Liver (tissue), 9 donors: ENCODE data around the gene BICRA. TPM values are rescaled to one million over a fixed set of nuclear protein-coding genes. Genes with fewer than 3 reads are reported as not detected.

Experiments used
- DNase-seq: peaks from one replicate; pipeline ENCODE4 v3.0.0-alpha.2; 2017; ENCODE audit warnings: low spot score
- H3K27ac ChIP-seq, 2 donors: one replicate each; pipeline ENCODE4 v1.7.0; 2013; ENCODE audit warnings: inconsistent platforms in 2 of 2, low read length in 2 of 2, control low read depth in 1 of 2, low read depth in 1 of 2, mild to moderate bottlenecking in 1 of 2
- H3K27me3 ChIP-seq, 4 donors: one replicate each; pipeline versions ENCODE4 v1.6.1 to v1.7.0; 2013; ENCODE audit warnings: low read length in 3 of 4, inconsistent platforms in 1 of 4, mild to moderate bottlenecking in 1 of 4, moderate library complexity in 1 of 4; ENCODE audit not compliant: control insufficient read depth in 4 of 4, insufficient read depth in 4 of 4
- H3K36me3 ChIP-seq, 4 donors: one replicate each; pipeline versions ENCODE4 v1.6.1 to v1.7.0; 2013; ENCODE audit warnings: low read length in 3 of 4, mild to moderate bottlenecking in 3 of 4, low read depth in 1 of 4, moderate library complexity in 1 of 4; ENCODE audit not compliant: control insufficient read depth in 4 of 4, insufficient read depth in 3 of 4
- H3K4me1 ChIP-seq, 4 donors: one replicate each; pipeline versions ENCODE4 v1.6.1 to v1.7.0; 2013; ENCODE audit warnings: low read length in 3 of 4, mild to moderate bottlenecking in 3 of 4, moderate library complexity in 1 of 4; ENCODE audit not compliant: control insufficient read depth in 4 of 4, insufficient read depth in 4 of 4
- H3K4me3 ChIP-seq, 3 donors: one replicate each; pipeline versions ENCODE4 v1.6.1 to v1.7.0; 2013; ENCODE audit warnings: low read length in 3 of 3, control low read depth in 1 of 3, low read depth in 1 of 3, mild to moderate bottlenecking in 1 of 3
- H3K9ac ChIP-seq, 2 donors: one replicate each; pipeline ENCODE4 v1.7.0; 2013; ENCODE audit warnings: low read length in 2 of 2, mild to moderate bottlenecking in 2 of 2, moderate library complexity in 2 of 2, control low read depth in 1 of 2, low read depth in 1 of 2
- H3K9me3 ChIP-seq, 4 donors: one replicate each; pipeline versions ENCODE4 v1.6.1 to v1.7.0; 2013; ENCODE audit warnings: low read length in 3 of 4; ENCODE audit not compliant: control insufficient read depth in 4 of 4
- CTCF ChIP-seq: fragments of 150-350 bp; IDR thresholded peaks from 2 replicates; pipeline ENCODE4 v1.5.1; 2017; ENCODE audit warnings: improper control_type of control experiment, low read depth, low read length; ENCODE audit not compliant: missing input control
- EGR1 ChIP-seq, 2 donors: IDR thresholded peaks; 2 replicates each; pipeline ENCODE4 v1.6.1; 2016 to 2018; ENCODE audit warnings: antibody characterized with exemption in 2 of 2, low read depth in 2 of 2
- FOXA1 ChIP-seq: IDR thresholded peaks from 2 replicates; pipeline ENCODE4 v1.6.1; 2016; ENCODE audit warnings: antibody characterized with exemption
- FOXA2 ChIP-seq: IDR thresholded peaks from 2 replicates; pipeline ENCODE4 v1.6.1; 2016; ENCODE audit warnings: antibody characterized with exemption
- GABPA ChIP-seq, 2 donors: IDR thresholded peaks in 1 of 2; conservative IDR thresholded peaks in 1 of 2; 2 replicates each; pipeline ENCODE4 v1.6.1; 2016; ENCODE audit warnings: antibody characterized with exemption in 2 of 2, mild to moderate bottlenecking in 1 of 2, moderate library complexity in 1 of 2
- HNF4A ChIP-seq, 2 donors: conservative IDR thresholded peaks; 2 replicates each; pipeline ENCODE4 v1.6.1; 2016; ENCODE audit warnings: antibody characterized with exemption in 2 of 2, mild to moderate bottlenecking in 2 of 2
- HNF4G ChIP-seq: IDR thresholded peaks from 2 replicates; pipeline ENCODE4 v1.6.1; 2016; ENCODE audit warnings: antibody characterized with exemption
- JUND ChIP-seq, 2 donors: IDR thresholded peaks; 2 replicates each; pipeline ENCODE4 v1.6.1; 2016; ENCODE audit warnings: antibody characterized with exemption in 2 of 2
- MAX ChIP-seq: IDR thresholded peaks from 2 replicates; pipeline ENCODE4 v1.6.1; 2016; ENCODE audit warnings: antibody characterized with exemption
- NR2F2 ChIP-seq: IDR thresholded peaks from 2 replicates; pipeline ENCODE4 v1.6.1; 2016; ENCODE audit warnings: antibody characterized with exemption
- RAD21 ChIP-seq, 2 donors: IDR thresholded peaks; 2 replicates each; pipeline ENCODE4 v1.6.1; 2016; ENCODE audit warnings: antibody characterized with exemption in 2 of 2, mild to moderate bottlenecking in 2 of 2
- RXRA ChIP-seq, 2 donors: IDR thresholded peaks; 2 replicates each; pipeline ENCODE4 v1.6.1; 2017 to 2018; ENCODE audit warnings: antibody characterized with exemption in 2 of 2, mild to moderate bottlenecking in 1 of 2
- SP1 ChIP-seq: IDR thresholded peaks from 2 replicates; pipeline ENCODE4 v1.6.1; 2018; ENCODE audit warnings: antibody characterized with exemption, mild to moderate bottlenecking
- TAF1 ChIP-seq: conservative IDR thresholded peaks from 2 replicates; pipeline ENCODE4 v1.6.1; 2016; ENCODE audit warnings: antibody characterized with exemption, mild to moderate bottlenecking
- YY1 ChIP-seq: IDR thresholded peaks from 2 replicates; pipeline ENCODE4 v1.6.1; 2016; ENCODE audit warnings: antibody characterized with exemption, mild to moderate bottlenecking
- ZBTB33 ChIP-seq: IDR thresholded peaks from 2 replicates; pipeline ENCODE4 v1.6.1; 2016; ENCODE audit warnings: antibody characterized with exemption
- WGBS: extraction: QIAGEN DNeasy Blood & Tissue Kit; methylation state at CpG from one replicate; pipeline ENCODE4 v1.1.7; 2013; 5-methylcytosine and 5-hydroxymethylcytosine counted together
- polyA plus RNA-seq, 2 donors: library from polyadenylated mRNA; stranded (reverse) in 1 of 2; unstranded in 1 of 2; fragments of 200-250 nt in 1 of 2; fragments of >200 nt in 1 of 2; fragmentation: Nextera tagmentation in 1 of 2; extraction: Ambion mirVana in 1 of 2; gene quantifications; one replicate each; pipeline versions ENCODE4 v1.2.1 to v1.2.3, GENCODE V29; 2013 to 2015
- total RNA-seq, 2 donors: library from RNA; depleted of rRNA; stranded (reverse); fragments of >200 nt; gene quantifications; one replicate each; pipeline ENCODE4 v1.2.3, GENCODE V29; 2014
- donor health status: healthy.
- donor health status: healthy.
- donor health status: healthy.
- donor health status: healthy.
- donor health status: healthy.

Gene BICRA
- total and polyA plus RNA-seq, 4 donors = 0.63 to 8.9 (median 3.0) TPM

DNA sequence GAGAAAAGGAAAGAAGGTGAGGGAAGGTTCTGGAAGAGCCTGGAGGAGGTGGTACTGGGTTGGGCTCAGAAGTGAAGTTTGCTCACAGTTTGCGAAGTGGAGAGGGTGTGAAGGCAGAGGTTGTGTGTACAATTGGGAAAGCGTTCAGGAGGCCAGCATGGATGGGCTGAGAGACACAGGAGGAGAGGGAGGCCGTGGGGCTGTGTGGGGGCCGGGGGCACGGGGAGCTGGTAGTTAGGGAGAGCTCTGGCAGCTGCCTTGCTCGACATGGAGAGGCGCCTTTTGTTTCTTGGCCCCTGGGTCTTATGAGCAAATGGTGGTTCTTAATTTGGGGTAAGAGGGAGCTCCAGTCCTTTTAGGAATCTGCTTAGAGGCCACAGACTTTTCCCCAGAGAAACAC lies 16.7 kb downstream of the BICRA start:
- H3K9me3 ChIP-seq = no peaks in the 10 kb centered on the region
- 83% methylated on average over 7 of the region's 7 CpGs for WGBS
- no peak for DNase-seq
- H3K4me3 ChIP-seq = no peak overlapping the region
- H3K36me3 ChIP-seq = no peaks in the 10 kb centered on the region
- H3K27me3 ChIP-seq = no peaks in the 10 kb centered on the region
- peaks cover 0 to 23% (median 13%) of the 10 kb centered on the region in 4 donors for H3K4me1 ChIP-seq
- no peak overlapping the region for H3K9ac ChIP-seq
- no peak for TF ChIP-seq TAF1
- TF ChIP-seq JUND (IDR thresholded peaks at IDR 0.05) = no peak
- no peak for TF ChIP-seq HNF4G
- TF ChIP-seq CTCF = no peak
- H3K27ac ChIP-seq = peak overlapping the region in 1 of 2 donors; percentile 59

GRCh38 chr19:47626238-47626637 lies 17.3 kb downstream of the BICRA start:
- Histone ChIP-seq H3K9ac (no peak overlapping the region), H3K4me3 (no peak overlapping the region), H3K27me3 (no peaks in the 10 kb centered on the region), H3K27ac (peak overlapping the region in 1 of 2 donors; percentile 25), H3K4me1 (peaks cover 0 to 23% (median 13%) of the 10 kb centered on the region in 4 donors), H3K9me3 (no peaks in the 10 kb centered on the region), H3K36me3 (no peaks in the 10 kb centered on the region)
- DNase-seq = no peak
- TF ChIP-seq RXRA (IDR thresholded peaks at IDR 0.05) (no peak), HNF4A (conservative IDR thresholded peaks at IDR 0.05) (no peak), NR2F2 (peak; percentile 31)
- WGBS = 83% methylated on average over 8 of the region's 8 CpGs

DNA sequence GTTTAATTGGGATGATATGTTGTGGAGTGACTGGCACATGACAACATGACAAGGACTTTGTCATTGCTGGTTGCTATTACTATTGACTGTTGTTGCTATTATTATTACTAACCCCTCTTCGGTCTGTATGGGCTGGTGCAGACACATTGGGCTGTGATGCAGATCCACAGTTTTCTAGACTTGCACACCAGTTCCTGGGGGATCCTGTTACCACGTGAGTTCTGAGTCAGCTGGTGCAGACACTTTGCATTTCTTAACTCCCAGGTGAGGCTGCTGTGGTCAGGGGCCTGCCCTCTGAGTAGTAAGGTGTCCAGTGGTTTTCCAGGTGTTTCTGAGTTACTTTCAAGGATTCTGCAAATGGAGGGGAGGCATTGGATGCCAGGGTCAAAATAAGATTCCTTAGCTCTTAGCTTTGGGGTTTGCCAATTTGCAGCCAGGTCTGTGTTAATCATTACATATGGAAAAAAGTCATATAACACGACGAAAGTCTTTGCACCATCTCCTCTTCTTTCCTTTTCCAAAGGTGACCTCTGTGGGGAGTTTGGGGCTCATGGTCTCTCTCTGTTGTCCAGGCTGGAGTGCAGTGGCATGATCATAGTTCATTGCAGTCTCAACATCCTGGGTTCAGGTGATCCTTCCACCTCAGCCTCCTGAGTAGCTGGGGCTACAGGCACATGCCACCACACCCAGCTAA lies 19.3 kb downstream of the BICRA start:
- Histone ChIP-seq H3K9ac (no peak overlapping the region), H3K4me1 (peaks cover 3 to 23% (median 12%) of the 10 kb centered on the region in 4 donors), H3K27ac (no peak overlapping the region), H3K27me3 (no peaks in the 10 kb centered on the region), H3K4me3 (no peak overlapping the region), H3K9me3 (no peaks in the 10 kb centered on the region), H3K36me3 (no peaks in the 10 kb centered on the region)
- no peak for TF ChIP-seq FOXA1
- TF ChIP-seq EGR1 (IDR thresholded peaks at IDR 0.05; ENCODE audit: low read depth in 2 of 2) = no peak
- no peak for TF ChIP-seq RAD21 (IDR thresholded peaks at IDR 0.05)
- TF ChIP-seq RXRA (IDR thresholded peaks at IDR 0.05) = no peak
- no peak for TF ChIP-seq YY1
- TF ChIP-seq JUND (IDR thresholded peaks at IDR 0.05) = no peak
- no peak for TF ChIP-seq GABPA (IDR thresholded peaks at IDR 0.05 in 1 of 2, conservative IDR thresholded peaks at IDR 0.05 in 1 of 2)
- TF ChIP-seq MAX = no peak
- TF ChIP-seq ZBTB33 = no peak
- no peak for TF ChIP-seq FOXA2
- TF ChIP-seq HNF4A (conservative IDR thresholded peaks at IDR 0.05) = no peak
- no peak for TF ChIP-seq SP1
- no peak for TF ChIP-seq CTCF
- no peak for TF ChIP-seq NR2F2
- DNase-seq = no peak
- WGBS = 64% methylated on average over 4 of the region's 4 CpGs
